ENCODE results near the gene EAF2.

The EAF2 gene

GRCh38 chr3:121835465-121835801 is 424 bp downstream of the EAF2 start:
- TF ChIP-seq EZH2phosphoT487 (IDR thresholded peaks at IDR 0.05; ENCODE audit: borderline replicate concordance, low read length) (no peak), CTCF (IDR thresholded peaks at IDR 0.05; ENCODE audit: low read depth, low read length, poor library complexity, severe bottlenecking) (no peak)
- Histone ChIP-seq H3K36me3 (ENCODE audit: control insufficient read depth, low read length) (peaks cover 87% of the 10 kb centered on the region), H3K9me3 (ENCODE audit: control insufficient read depth, insufficient read depth, low read length) (no peaks in the 10 kb centered on the region), H3K27ac (ENCODE audit: low read depth, low read length) (peak overlapping the region; percentile 81), H3K9me2 (replicated peaks; ENCODE audit: control insufficient read depth, low read length) (no peaks in the 10 kb centered on the region), H3K79me2 (ENCODE audit: control insufficient read depth, low read length) (peaks cover 97% of the 10 kb centered on the region), H3K4me3 (ENCODE audit: low read length) (peak overlapping the region; percentile 80), H4K20me1 (ENCODE audit: control insufficient read depth, insufficient read depth, low read depth, low read length) (no peaks in the 10 kb centered on the region), H3K27me3 (ENCODE audit: control insufficient read depth, low read length) (no peaks in the 10 kb centered on the region), H3F3A (ENCODE audit: control insufficient read depth, insufficient read depth) (no peaks in the 10 kb centered on the region), H3K4me2 (ENCODE audit: low read length) (peak overlapping the region; percentile 58), H3K4me1 (ENCODE audit: control insufficient read depth, low read length) (peaks cover 58% of the 10 kb centered on the region)

- H3K9me2 ChIP-seq (replicated peaks; ENCODE audit: control insufficient read depth, low read length): no peaks in the 10 kb centered on the region
- H3K4me1 ChIP-seq (ENCODE audit: control insufficient read depth, low read length): peaks cover 52% of the 10 kb centered on the region
- H3K4me2 ChIP-seq (ENCODE audit: low read length): peak overlapping the region; percentile 58
- no peaks in the 10 kb centered on the region for H3F3A ChIP-seq (ENCODE audit: control insufficient read depth, insufficient read depth)
- H3K27ac ChIP-seq (ENCODE audit: low read depth, low read length): peak overlapping the region; percentile 81
- H3K36me3 ChIP-seq (ENCODE audit: control insufficient read depth, low read length): peaks cover 81% of the 10 kb centered on the region
- no peaks in the 10 kb centered on the region for H4K20me1 ChIP-seq (ENCODE audit: control insufficient read depth, insufficient read depth, low read depth, low read length)
- no peaks in the 10 kb centered on the region for H3K9me3 ChIP-seq (ENCODE audit: control insufficient read depth, insufficient read depth, low read length)
- H3K4me3 ChIP-seq (ENCODE audit: low read length): peak overlapping the region; percentile 80
- H3K27me3 ChIP-seq (ENCODE audit: control insufficient read depth, low read length): no peaks in the 10 kb centered on the region
- TF ChIP-seq CTCF (IDR thresholded peaks at IDR 0.05; ENCODE audit: low read depth, low read length, poor library complexity, severe bottlenecking) (no peak), EZH2phosphoT487 (IDR thresholded peaks at IDR 0.05; ENCODE audit: borderline replicate concordance, low read length) (no peak)
- peaks cover 97% of the 10 kb centered on the region for H3K79me2 ChIP-seq (ENCODE audit: control insufficient read depth, low read length)
These were observed 1.1 kb downstream of the EAF2 start for GRCh38 chr3:121836064-121836463.

- TF ChIP-seq CTCF (IDR thresholded peaks at IDR 0.05; ENCODE audit: low read depth, low read length, poor library complexity, severe bottlenecking): no peak
- no peak for TF ChIP-seq EZH2phosphoT487 (IDR thresholded peaks at IDR 0.05; ENCODE audit: borderline replicate concordance, low read length)
- no peaks in the 10 kb centered on the region for H3K27me3 ChIP-seq (ENCODE audit: control insufficient read depth, low read length)
- no peaks in the 10 kb centered on the region for H3K9me3 ChIP-seq (ENCODE audit: control insufficient read depth, insufficient read depth, low read length)
- peaks cover 48% of the 10 kb centered on the region for H3K4me1 ChIP-seq (ENCODE audit: control insufficient read depth, low read length)
- no peaks in the 10 kb centered on the region for H4K20me1 ChIP-seq (ENCODE audit: control insufficient read depth, insufficient read depth, low read depth, low read length)
- H3F3A ChIP-seq (ENCODE audit: control insufficient read depth, insufficient read depth): no peaks in the 10 kb centered on the region
- no peaks in the 10 kb centered on the region for H3K9me2 ChIP-seq (replicated peaks; ENCODE audit: control insufficient read depth, low read length)
- peaks cover 97% of the 10 kb centered on the region for H3K79me2 ChIP-seq (ENCODE audit: control insufficient read depth, low read length)
- H3K36me3 ChIP-seq (ENCODE audit: control insufficient read depth, low read length): peaks cover 77% of the 10 kb centered on the region
- H3K4me3 ChIP-seq (ENCODE audit: low read length): peak overlapping the region; percentile 80
- H3K4me2 ChIP-seq (ENCODE audit: low read length): peak overlapping the region; percentile 58
- peak overlapping the region; percentile 81 for H3K27ac ChIP-seq (ENCODE audit: low read depth, low read length)
These were observed 1.5 kb downstream of the EAF2 start for GRCh38 chr3:121836481-121836880.

All from DOHH2 (cell line).